ENCODE measurements around the gene SIK3.
"Not testable (repeated sequence)": the region's sequence is repeated elsewhere in the genome, so short reads cannot be mapped to it uniquely, and the experiment has no call there.

Gene SIK3

DNA sequence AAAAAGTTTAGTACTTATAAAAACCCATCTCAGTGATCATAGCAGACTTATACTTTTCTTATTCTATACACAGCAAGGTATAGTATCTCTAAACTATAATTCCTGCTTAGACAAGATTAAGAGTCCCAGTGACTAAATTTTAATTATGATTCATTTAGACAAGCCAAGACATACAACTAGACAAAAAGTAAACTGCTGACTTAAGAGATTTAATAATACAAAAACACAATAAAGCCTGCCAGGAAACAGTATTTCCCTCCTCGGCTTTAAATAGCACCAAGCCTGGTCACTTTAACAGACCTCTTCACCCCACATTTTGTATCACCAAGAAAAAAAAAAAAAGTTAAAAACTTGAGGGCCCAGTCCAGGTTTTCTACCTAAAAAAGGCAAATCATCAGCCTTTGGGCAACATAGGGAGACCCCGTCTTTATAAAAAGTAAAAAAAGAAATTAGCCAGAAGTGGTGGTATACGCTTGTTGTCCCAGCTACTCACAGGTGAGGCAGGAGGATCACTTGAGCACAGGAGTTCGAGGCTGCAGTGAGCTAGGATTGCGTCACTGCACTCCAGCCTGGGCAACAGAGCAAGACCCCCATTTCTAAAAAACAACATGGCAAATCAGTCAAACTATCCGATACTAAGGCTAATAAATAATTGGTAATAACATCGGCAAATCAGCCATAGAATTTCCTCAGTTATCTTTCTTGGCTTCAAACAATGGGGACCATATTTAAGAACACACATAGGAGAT, 53.8 kb downstream of the SIK3 start:
- no peak for DNase-seq

DNA sequence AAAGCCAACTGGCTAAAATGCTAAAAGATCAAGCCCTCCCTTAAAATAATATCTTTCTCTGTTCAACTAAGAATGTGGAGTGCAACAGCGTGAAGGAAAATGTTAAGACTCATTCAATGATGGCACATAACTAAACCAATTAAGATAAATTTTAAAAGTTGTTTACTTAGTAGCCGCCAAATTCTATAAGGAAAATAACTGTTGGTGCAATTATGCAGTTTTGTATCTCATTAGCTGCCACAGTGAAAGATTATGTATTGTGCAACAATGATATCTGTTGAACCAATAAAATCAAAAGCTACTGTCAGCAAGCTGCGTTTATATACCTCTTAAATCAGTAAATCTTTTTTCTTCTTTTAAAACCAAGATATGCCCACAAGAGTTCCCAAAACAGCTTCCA, 55.5 kb downstream of the SIK3 start:
- no peak for DNase-seq

DNA sequence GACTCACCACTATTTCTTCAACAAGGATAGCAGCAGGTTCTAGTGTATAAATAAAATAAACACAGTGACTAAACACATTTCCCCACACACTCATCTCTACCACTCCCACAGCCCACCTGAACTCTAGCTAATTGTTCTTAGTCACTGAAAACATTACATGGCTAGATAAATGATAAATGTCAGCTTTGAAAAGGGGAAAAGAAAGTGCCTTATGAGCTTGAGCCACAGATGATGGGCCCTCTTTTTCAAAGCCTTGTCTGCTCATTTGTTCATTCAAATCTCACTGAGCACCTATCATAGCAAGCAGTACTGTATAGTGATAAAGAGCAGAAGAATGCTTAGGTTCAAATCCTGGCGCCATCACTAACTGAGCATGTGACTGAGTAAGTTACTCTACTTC, 58.3 kb downstream of the SIK3 start:
- no peak for DNase-seq

DNA sequence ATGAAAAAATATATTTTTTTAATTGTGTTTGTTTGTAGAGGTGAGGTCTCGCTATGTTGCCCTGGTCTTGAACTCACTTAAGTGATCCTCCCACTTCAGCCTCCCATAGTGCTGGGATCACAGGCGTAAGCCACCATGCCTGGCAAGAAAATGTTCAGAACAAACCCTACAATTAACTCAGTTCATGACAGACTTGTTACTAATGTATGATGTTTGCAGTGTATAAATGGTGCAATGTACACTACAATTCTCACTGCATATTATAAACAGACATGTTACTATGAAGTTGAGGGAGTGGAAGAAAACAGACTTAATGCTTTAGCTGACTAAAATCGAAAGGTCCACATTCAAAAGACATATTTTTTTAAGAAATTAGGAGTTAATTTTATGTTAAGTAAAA, 59.0 kb downstream of the SIK3 start:
- DNase-seq, result no peak

DNA sequence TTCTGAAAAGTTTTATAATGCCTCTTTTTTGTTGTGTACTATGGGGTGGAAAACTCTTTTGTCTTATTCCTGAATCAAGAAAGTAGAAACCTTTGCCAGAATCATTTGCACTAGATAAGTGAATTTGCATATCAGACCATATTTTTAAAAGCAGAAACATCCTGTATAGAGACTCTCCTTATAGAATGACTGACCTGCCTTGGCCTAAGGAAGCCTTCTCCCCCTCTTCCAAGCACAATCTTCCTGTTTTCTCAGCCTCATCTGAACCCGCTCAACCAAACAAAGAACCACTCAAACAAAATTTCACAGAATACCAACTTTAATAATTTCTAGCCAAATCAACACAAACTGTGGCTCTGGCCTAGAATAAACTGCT, 60.3 kb downstream of the SIK3 start:
- DNase-seq, result no peak

DNA sequence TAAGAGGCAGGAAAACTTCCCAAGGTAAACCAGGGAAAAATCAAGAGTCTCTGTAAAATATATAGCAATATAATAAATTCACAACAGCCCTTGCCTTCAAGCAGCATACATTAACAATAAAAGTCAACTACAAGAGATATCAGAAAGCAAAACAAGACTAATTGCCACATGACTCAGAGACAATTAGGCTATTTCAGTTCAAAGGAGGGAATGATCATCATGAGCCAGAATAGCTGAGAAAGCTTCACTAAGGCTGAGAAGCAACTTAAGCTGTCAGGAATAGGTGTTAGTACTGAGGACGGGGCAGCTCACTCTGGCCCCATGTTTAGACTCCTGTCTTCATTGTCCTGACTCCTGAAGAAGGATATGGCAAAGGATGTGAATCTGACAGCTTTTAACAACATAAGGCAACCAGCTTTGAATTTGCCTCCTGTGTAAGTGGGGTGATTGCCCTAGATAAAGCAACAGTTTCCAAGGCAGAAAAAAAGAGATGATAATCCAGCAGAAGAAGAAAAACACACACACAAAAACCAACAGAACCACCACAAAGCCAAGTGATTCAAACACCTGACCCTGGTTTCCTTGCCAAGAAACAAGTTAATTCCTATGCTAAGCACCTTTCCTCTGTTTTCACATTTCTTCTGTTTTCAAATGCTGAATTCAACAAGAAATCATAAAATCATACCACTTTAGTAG, 60.8 kb downstream of the SIK3 start:
- no peak for DNase-seq

DNA sequence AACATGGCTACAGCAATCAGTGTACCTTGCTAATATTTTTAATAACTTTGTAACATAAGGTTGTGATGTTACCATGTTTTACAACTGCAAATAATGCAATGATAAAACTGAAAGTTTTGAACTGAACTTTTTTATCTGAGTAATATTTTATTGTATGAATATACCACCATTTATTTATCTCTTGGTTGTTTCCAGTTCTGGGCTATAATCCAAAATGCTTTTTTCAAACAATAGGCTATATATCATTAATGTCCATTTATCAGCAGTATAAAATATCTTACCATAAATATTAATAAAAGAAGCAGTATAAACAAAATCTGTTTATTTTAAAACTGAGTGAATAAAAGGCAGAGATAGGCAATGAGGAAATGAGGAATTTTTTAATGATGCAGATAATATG, 63.3 kb downstream of the SIK3 start:
- no peak for DNase-seq

DNA sequence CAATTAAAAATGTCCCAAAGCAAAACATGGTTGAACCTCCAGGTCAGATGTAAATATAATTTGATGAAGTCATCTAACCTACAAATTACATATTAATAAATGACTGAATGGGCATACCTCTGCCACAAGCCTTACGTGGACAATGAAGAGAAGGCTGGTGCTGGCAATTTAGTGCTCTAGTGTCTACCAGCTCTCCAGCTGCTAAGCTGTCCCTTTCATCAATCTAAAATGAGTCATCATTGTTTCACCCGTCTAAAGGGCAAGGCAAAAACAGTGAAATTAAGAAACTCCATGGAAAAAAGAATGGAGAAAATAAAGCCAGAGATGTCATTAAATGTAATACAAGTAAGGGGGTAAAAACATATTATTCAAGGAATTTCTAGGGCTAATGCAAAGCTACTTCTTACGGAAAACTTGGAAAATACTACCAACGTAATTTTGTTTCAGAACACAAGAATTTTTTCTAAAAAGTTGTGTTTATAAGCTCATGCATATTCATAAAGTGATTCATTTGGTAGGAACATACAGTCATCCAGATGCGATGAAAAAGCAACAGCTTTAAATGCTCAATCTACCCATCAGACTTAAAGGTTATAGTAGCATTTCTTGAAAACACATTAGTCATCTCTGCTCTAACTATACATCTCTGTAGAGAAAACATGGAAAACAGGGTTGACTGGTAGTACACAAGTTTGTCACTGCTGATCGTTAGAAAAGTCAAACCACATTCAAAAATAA, 71.5 kb downstream of the SIK3 start:
- no peak for DNase-seq

DNA sequence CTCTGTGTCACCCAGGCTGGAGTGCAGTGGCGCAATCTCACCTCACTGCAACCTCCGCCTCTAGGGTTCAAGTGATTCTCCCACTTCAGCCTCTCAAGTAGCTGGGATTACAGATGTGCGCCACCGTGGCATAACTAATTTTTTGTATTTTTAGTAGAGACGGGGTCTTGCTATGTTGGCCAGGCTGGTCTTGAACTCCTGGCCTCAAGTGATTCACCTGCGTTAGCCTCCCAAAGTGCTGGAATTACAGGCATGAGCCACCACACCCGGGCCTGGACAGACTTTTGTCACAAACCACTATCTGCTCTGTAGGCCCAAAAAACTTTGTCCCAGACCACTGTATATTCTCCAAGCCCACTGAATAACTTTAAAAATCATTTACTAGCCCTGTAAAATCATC, 74.5 kb downstream of the SIK3 start:
- DNase-seq, result not testable (repeated sequence)

DNA sequence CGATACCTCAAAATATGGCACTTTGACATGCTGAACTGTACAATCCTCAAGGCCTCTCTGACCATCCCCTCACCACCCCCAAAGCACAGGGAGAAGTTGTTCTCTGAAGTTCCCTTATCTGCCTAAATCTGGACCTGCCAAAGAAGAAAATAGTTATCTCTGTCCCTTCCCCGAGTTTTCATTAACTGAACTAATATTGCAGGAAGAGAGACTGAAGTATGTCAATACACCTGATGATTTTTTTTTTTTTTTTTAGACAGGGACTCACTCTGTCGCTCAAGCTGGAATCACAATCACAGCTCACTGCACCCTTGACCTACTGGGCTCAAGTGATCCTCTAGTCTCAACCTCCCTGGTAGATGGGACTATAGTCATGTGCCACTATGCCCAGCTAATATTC, 75.0 kb downstream of the SIK3 start:
- DNase-seq, result no peak

DNA sequence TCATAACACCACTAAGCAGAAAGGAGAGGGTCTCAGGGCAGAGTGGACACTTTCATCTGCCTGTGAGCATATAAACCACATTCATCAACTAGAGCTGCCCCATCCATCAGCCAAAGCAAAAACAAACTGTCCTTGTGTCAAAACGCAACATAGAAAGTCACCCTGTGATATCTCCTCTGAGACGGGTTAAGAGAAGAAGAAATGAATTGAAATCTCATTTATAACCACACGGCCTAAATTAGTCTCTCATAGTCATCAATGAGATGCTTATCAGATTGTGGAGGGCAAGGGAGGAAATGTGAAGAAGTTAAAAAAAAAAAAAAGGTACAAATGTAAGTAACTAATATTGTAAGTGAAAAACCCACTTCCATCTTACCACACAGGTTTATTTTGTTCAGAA, 75.7 kb downstream of the SIK3 start:
- DNase-seq, result no peak

DNA sequence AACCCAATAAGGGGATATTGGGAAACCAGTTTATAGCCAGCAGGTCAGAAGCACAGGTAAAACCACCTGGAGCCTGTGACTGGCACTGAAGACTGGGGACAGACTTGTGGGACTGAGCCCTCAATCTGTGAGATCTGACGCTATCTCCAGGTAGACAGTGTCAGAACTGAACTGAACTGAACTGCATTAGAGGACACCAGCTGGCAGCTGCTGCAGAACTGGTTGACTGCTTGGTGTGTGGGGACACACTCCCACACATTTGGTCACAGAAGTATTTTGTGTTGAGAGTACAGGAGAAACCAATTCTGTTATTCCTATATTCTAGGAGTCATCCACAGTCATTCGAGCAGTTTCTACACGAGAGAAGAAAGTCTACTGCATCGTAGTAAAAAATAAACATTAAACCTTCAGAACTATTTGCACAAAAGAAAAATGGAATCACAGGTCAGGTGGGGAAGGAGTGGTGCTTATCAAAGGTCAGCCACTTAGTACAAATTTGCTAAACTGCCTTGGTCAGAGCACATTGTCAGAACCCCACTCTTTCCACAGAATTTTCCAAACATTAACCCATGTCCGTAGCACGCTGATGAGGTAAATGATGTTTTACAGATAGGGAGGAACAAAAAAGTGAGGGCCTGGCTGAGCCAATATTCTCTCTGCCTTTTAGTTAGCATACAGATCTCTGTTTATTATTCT, 77.2 kb downstream of the SIK3 start:
- no peak for DNase-seq

DNA sequence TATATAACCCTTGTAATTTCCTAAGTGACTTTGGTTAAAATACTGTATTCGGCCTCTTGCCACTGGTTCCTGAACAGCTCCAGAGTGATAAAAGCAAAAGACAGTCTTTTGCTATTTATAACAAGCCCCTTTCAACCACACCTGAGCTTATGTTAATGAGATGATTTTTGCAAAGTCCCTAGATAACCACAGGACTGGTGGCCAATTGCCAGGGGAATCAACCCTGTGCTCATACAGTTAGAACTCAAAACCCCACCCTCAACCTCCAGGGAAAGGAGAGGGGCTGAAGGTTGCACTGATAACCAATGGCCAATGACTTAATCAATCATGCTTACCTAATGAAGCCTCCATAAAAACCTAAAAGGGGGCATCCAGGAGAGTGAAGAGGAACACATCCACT, 77.9 kb downstream of the SIK3 start:
- DNase-seq, result no peak

DNA sequence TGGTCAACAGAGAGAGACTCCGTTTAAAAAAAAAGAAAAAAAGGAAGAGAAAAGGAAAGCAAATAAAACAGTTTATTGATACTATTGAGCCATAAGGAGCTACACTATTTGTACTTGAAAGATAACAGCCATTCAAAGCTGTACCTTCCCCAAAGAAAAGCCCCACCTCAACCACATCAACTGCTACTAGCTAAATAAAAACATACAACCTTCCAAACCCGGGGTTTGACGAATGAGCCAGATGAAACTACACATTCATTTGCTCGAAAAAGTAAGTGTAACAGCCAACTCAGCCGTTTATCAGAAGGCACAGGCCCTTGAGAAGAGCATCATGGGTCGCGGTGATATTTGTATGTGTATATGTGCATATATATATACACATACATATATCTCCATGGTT, 78.4 kb downstream of the SIK3 start:
- no peak for DNase-seq

DNA sequence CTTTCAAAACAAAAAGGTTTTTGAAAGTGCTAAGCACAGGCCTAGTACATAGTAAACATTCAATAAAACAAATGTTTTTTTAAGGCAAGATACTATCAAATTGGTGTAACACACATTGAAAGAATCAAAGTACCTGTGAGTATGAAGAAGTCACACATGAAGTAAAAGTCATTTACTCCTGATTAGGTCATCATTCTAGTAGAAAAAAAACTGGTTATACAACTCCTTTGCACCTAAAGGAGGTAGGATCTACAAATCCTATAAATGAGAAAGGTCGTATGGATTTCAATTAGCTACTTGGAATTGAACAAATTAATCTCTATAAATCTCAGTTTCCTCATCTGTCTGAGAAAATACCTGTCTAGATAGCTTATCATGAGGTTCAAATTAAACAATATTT, 80.8 kb downstream of the SIK3 start:
- no peak for DNase-seq

DNA sequence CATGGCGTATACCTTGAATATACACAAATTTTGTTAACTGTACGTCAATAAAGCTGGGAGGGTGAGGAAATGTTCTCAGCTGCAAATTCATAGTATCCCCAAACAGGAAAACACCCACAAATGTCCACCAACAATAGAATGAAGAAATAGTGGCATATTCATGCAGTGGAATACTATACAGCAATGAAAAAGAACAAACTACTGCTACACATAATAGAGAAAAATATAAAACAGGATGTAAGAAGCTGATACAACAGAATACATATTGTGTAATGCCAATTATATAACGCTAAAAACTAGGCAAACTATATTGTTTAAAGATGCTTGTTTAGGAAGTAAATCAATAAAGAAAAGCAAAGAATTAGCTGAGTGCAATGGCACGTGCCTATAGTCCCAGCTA, 81.5 kb downstream of the SIK3 start:
- DNase-seq, result no peak

DNA sequence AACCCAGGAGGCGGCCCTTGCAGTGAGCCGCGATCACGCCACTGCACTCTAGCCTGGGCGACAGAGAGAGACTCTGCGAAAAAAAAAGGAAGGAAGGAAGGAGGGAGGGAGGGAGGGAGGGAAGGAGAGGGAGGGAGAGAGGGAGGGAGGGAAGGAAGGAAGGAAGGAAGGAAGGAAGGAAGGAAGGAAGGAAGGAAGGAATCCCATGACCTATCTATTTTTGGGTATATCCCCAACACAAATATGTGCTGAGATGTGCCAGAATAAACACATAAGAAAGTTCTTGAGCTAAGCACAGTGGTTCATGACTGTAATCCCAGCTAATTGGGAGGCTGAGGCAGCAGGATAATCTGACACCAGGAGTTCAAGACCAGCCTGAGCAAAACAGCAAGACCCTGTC, 82.0 kb downstream of the SIK3 start:
- no peak for DNase-seq

DNA sequence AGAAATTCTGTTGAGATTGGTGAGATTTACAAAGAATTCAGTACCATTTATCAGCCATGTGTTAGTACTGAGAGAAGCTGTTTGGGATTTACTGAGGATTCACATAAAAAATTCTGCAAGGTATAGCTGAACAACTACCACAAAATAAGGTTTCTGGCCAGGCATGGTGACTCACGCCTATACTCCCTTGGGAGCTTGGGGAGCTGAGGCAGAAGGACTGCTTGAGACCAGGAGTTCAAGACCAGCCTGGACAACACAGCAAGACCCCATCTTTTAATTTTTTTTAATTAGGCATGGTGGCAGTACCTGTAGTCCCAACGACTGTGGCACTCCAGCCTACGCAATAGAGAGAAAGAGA, 86.7 kb downstream of the SIK3 start:
- no peak for DNase-seq

DNA sequence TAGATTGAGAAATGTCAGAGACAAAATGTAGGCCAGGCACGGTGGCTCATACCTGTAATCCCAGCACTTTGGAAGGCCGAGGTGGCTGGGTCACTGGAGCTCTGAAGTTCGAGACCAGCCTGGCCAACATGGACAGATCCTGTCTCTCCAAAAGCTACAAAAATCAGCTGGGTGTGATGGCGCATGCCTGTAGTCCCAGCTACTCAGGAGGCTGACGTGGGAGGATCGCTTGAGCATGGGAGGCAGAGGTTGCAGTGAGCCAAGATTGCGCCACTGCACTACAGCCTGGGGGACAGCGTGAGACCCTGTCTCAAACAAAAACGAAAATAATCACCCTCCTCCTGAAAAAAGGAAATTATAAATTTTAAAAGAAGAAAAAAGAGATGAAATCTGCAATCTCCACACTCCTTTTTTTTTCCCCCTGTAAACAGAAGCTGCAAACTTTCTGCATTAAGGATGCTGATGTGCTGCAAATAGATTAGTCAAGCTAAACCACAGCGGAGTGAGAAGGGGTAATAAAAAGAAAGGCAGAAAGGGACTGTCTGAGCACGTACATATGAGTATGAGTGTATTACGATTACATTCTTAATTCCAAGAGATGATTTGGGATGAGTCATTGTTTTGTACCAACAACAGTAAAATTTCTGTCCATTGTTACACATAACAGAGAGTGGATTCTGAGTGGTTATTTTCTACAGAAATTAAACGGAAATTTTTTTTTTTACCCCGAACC, 87.3 kb downstream of the SIK3 start:
- DNase-seq, result no peak

DNA sequence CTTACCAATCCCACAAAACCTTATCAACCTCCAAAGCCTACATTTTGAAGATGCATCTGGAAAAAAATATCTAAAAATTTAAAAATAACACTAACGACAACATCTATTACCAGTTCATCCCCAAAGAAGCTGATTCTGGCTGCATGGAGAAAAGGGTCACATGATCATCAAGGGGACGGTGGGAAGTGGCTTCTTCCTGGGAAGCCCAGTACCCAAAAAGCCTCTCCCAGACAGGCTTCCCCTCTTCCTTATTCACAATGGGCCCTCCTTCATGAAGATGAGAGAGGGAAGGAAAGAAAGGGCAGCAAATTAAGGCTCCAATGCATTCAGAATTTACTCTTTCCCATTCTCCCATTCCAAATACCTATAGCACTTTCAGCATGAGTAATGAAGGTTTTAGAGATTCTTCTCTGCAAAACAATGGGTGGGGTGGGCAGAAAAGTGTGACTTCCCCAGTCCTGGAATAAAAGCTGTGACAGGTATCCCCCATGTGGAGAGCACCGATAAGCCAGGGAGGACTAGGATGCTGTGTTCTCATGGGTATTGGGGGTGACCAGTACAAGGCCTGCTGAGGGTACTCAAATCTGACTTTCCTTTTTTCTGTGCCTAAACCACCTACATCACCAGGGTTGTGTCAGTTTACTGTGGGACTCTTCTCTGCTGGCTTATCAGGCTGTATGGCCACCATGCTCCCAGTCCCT, 88.2 kb downstream of the SIK3 start:
- no peak for DNase-seq

DNA sequence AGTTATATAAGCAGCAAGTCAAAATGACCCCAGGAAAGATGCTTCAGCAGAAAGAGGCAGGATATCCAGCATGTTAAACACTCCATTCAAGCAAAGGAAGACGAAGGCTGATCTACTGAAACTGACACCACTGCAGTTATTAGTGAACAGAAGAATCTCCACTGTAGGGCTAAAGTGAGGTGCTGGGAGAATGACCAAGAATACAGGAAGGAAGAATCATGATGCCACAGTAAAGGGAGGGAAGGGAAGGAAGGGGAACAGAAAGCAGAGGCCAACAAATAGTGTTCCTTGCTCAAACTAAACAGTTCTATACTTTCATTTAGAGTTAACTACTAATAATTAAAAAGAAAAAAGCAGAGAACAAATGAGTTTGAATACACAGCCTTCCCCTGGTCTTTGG, 92.5 kb downstream of the SIK3 start:
- no peak for DNase-seq

DNA sequence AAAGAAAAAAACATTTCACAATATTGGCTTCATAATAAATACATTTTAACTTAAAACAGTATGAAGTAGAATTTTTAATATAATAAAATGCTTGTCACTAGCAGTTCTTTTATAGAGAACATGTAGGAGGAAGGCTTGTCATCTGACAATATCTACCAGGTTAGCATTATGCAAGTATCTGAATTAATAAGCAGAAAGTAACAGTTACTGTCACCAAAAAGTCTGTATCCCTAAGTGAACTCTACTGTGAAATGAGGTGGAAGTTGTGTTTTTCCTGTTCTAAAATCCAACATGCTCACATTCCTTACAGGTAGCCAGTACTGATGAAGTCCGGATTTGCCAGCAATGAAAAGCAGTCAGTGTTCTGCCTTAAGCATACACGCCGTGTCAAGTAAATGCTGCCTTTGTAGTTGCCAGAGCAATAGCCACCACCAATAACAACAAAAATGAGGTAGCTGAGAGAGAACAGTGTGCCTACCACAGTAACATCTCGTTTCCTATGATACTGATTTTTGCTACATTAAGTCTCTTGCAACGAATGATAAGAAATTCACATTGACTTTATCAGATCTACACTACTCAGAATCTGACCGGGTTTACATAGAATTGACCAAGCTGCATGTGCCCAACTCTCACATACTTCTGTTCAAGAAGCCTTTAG, 95.5 kb downstream of the SIK3 start:
- no peak for DNase-seq
